Measurements from ENCODE around the gene SH2D5. TPM values are rescaled to one million over a fixed set of nuclear protein-coding genes. Genes with fewer than 3 reads are reported as not detected.

Gene SH2D5
- total RNA-seq, 4 donors from 2014 or later: 0.23 to 1.2 TPM; not detected in 2

- peaks cover 9% of the 10 kb centered on the region for H3K27me3 ChIP-seq
- TF ChIP-seq POLR2A (IDR thresholded peaks at IDR 0.05) (no peak), CTCF (IDR thresholded peaks at IDR 0.05) (no peak), POLR2AphosphoS5 (IDR thresholded peaks at IDR 0.05) (no peak), EP300 (IDR thresholded peaks at IDR 0.05) (no peak)
- no peak for DNase-seq (ENCODE audit: low spot score in 2 of 2)
- no peaks in the 10 kb centered on the region for H3K36me3 ChIP-seq
- H3K9me3 ChIP-seq: no peaks in the 10 kb centered on the region
- no peaks in the 10 kb centered on the region for H3K4me1 ChIP-seq
- no peak overlapping the region for H3K27ac ChIP-seq
- no peak overlapping the region for H3K4me3 ChIP-seq
- 73% methylated on average over 17 of the region's 18 CpGs for WGBS
These were observed 21.8 kb downstream of the SH2D5 start for GRCh38 chr1:20710469-20711284.

GRCh38 chr1:20709868-20710267 lies 22.6 kb downstream of the SH2D5 start:
- Histone ChIP-seq H3K27ac (no peak overlapping the region), H3K9me3 (no peaks in the 10 kb centered on the region), H3K27me3 (peaks cover 1% of the 10 kb centered on the region), H3K4me3 (no peak overlapping the region), H3K36me3 (no peaks in the 10 kb centered on the region), H3K4me1 (no peaks in the 10 kb centered on the region)
- TF ChIP-seq POLR2AphosphoS5 (IDR thresholded peaks at IDR 0.05): no peak
- TF ChIP-seq CTCF (IDR thresholded peaks at IDR 0.05): no peak
- no peak for TF ChIP-seq EP300 (IDR thresholded peaks at IDR 0.05)
- no peak for TF ChIP-seq POLR2A (IDR thresholded peaks at IDR 0.05)
- no peak for DNase-seq (ENCODE audit: low spot score in 2 of 2)
- WGBS: 100% methylated on average over 3 of the region's 3 CpGs

GRCh38 chr1:20708891-20709290 lies 23.6 kb downstream of the SH2D5 start:
- no peaks in the 10 kb centered on the region for H3K9me3 ChIP-seq
- H3K36me3 ChIP-seq: no peaks in the 10 kb centered on the region
- no peak for DNase-seq (ENCODE audit: low spot score in 2 of 2)
- no peak overlapping the region for H3K4me3 ChIP-seq
- TF ChIP-seq EP300 (IDR thresholded peaks at IDR 0.05): no peak
- TF ChIP-seq CTCF (IDR thresholded peaks at IDR 0.05): no peak
- no peak for TF ChIP-seq POLR2A (IDR thresholded peaks at IDR 0.05)
- no peak for TF ChIP-seq POLR2AphosphoS5 (IDR thresholded peaks at IDR 0.05)
- no peaks in the 10 kb centered on the region for H3K27me3 ChIP-seq
- no peak overlapping the region for H3K27ac ChIP-seq
- WGBS: 92% methylated on average over 5 of the region's 5 CpGs
- no peaks in the 10 kb centered on the region for H3K4me1 ChIP-seq

GRCh38 chr1:20708057-20708456 lies 24.4 kb downstream of the SH2D5 start:
- H3K27me3 ChIP-seq: no peaks in the 10 kb centered on the region
- no peak for TF ChIP-seq EP300 (IDR thresholded peaks at IDR 0.05)
- TF ChIP-seq POLR2AphosphoS5 (IDR thresholded peaks at IDR 0.05): no peak
- TF ChIP-seq CTCF (IDR thresholded peaks at IDR 0.05): no peak
- no peak for TF ChIP-seq POLR2A (IDR thresholded peaks at IDR 0.05)
- no peaks in the 10 kb centered on the region for H3K4me1 ChIP-seq
- no peak for DNase-seq (ENCODE audit: low spot score in 2 of 2)
- WGBS: 89% methylated on average over 6 of the region's 6 CpGs
- H3K27ac ChIP-seq: no peak overlapping the region
- H3K9me3 ChIP-seq: no peaks in the 10 kb centered on the region
- no peak overlapping the region for H3K4me3 ChIP-seq
- no peaks in the 10 kb centered on the region for H3K36me3 ChIP-seq

- no peak for DNase-seq (ENCODE audit: low spot score in 2 of 2)
- TF ChIP-seq POLR2A (IDR thresholded peaks at IDR 0.05) (no peak), EP300 (IDR thresholded peaks at IDR 0.05) (no peak), POLR2AphosphoS5 (IDR thresholded peaks at IDR 0.05) (no peak), CTCF (IDR thresholded peaks at IDR 0.05) (no peak)
- H3K27ac ChIP-seq: no peak overlapping the region
- H3K9me3 ChIP-seq: no peaks in the 10 kb centered on the region
- no peaks in the 10 kb centered on the region for H3K27me3 ChIP-seq
- no peak overlapping the region for H3K4me3 ChIP-seq
- 58% methylated on average over 5 of the region's 5 CpGs for WGBS
- H3K4me1 ChIP-seq: no peaks in the 10 kb centered on the region
- no peaks in the 10 kb centered on the region for H3K36me3 ChIP-seq
These were observed 25.7 kb downstream of the SH2D5 start for GRCh38 chr1:20706841-20707240.
